ENCODE measurements around the gene AFTPH.

GRCh38 chr2:64609942-64610281 lies 85.8 kb downstream of the AFTPH start:
- no peak for TF ChIP-seq POLR2A (IDR thresholded peaks at IDR 0.05)
- TF ChIP-seq CTCF (IDR thresholded peaks at IDR 0.05), result no peak
- no peak for TF ChIP-seq POLR2AphosphoS5 (IDR thresholded peaks at IDR 0.05)
